Transverse colon (tissue), 4 donors: ENCODE data around the gene TRPM3. TPM values are rescaled to one million over a fixed set of nuclear protein-coding genes. Genes with fewer than 3 reads are reported as not detected.

Experiments used
- DNase-seq: peaks from one replicate; pipeline ENCODE4 v3.0.0-alpha.2; 2019
- H3K27ac ChIP-seq, 4 donors: fragments of 200-600 bp; sonication (generic); 2 replicates each; pipeline ENCODE4 v1.5.1; 2016 to 2018; ENCODE audit warnings: inconsistent platforms in 4 of 4
- H3K27me3 ChIP-seq: fragments of 200-600 bp; sonication (generic); 2 replicates; pipeline ENCODE4 v1.5.1; 2017; ENCODE audit warnings: inconsistent platforms
- H3K36me3 ChIP-seq, 4 donors: fragments of 200-600 bp; sonication (generic); 2 replicates each; pipeline ENCODE4 v1.5.1; 2017 to 2019; ENCODE audit warnings: inconsistent platforms in 4 of 4
- H3K4me1 ChIP-seq, 4 donors: fragments of 200-600 bp; sonication (generic); 2 replicates each; pipeline ENCODE4 v1.5.1; 2017 to 2020; ENCODE audit warnings: inconsistent platforms in 4 of 4
- H3K4me3 ChIP-seq, 4 donors: fragments of 200-600 bp; sonication (generic); 1 replicate in 1 of 4; 2 replicates in 3 of 4; pipeline versions ENCODE4 v1.5.1 to v1.6.1; 2017 to 2019; ENCODE audit warnings: inconsistent platforms in 4 of 4
- H3K9me3 ChIP-seq, 2 donors: fragments of 200-600 bp; sonication (generic); 2 replicates each; pipeline ENCODE4 v1.5.1; 2017 to 2019; ENCODE audit warnings: inconsistent platforms in 2 of 2
- EP300 ChIP-seq: sonication (generic); formaldehyde crosslinking; IDR thresholded peaks from one replicate; pipeline ENCODE4 v1.6.1; 2017; ENCODE audit warnings: antibody characterized with exemption, low read depth
- POLR2A ChIP-seq: fragments of 450-650 bp; IDR thresholded peaks from one replicate; pipeline ENCODE4 v1.6.1; 2016; ENCODE audit warnings: antibody characterized with exemption, mild to moderate bottlenecking, moderate library complexity
- POLR2AphosphoS5 ChIP-seq, 3 donors: sonication (generic); formaldehyde crosslinking; IDR thresholded peaks; one replicate each; pipeline ENCODE4 v1.6.1; 2016; ENCODE audit warnings: antibody characterized with exemption in 3 of 3
- WGBS, 2 donors: methylation state at CpG; one replicate each; pipeline ENCODE4 v1.1.5; 2018; ENCODE audit warnings: low coverage in 1 of 2; 5-methylcytosine and 5-hydroxymethylcytosine counted together
- in situ Hi-C, 4 donors: fragments of 200-750 bp; cut with MboI; loops; one replicate each; pipeline versions ENCODE4 v1.15.0 to v1.15.1; 2017; ENCODE audit warnings: low sequenced_read_pairs in 3 of 4, low pct_ligation_motif_present in 1 of 4, low pct_unique_long_range_greater_than_20kb in 1 of 4
- intact Hi-C: fragments of 100-400 bp; cut with DNase I; formaldehyde crosslinking; loops from one replicate; pipeline ENCODE4 v1.15.1; 2023; ENCODE audit warnings: low total_unique reads
- total RNA-seq, 4 donors: library from RNA; depleted of rRNA; stranded (reverse); fragments of >200 nt; gene quantifications; one replicate each; pipeline ENCODE4 v1.1.0, GENCODE V29; 2016
- TF ChIP-seq, protein P1 (sequence below), 5 experiments: fragments of 200-600 bp in 3 of 5; fragments of 450-650 bp in 2 of 5; sonication (generic) in 3 of 5; IDR thresholded peaks; 1 replicate in 2 of 5; 2 replicates in 3 of 5; pipeline ENCODE4 v1.5.1; 2016 to 2017; ENCODE audit warnings: antibody characterized with exemption in 5 of 5, inconsistent platforms in 3 of 5, mild to moderate bottlenecking in 2 of 5, moderate library complexity in 1 of 5

The TRPM3 gene
- total RNA-seq, 4 donors from 2014 or later, result 0.16 to 1.2 (median 0.32) TPM

DNA sequence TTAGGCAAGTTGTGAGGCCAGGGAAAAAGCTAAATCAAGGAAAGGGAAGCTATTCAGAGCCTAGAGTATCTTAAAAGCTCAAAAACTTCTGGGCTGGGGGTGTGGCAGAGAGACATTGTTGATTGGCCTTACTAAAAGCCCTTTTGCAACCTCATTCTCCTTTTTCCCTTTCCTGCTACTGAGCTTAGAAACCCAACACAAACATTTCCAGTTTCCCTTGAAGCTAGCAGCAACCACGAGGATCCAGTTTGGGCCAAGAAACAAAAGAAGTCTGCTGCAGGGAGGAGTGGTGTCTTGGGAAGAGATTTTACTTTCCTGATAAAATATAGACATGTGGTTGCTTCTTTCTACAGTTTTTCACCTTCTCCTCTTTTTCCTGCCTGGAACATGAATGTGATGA is 571.5 kb downstream of the TRPM3 start:
- 50 to 54% methylated on average over 1 of the region's 1 CpG for WGBS, 2 donors
- Histone ChIP-seq H3K36me3 (no peaks in the 10 kb centered on the region), H3K27ac (no peak overlapping the region), H3K4me3 (no peak overlapping the region), H3K9me3 (no peaks in the 10 kb centered on the region), H3K27me3 (no peaks in the 10 kb centered on the region), H3K4me1 (peaks cover 0 to 14% (median 7%) of the 10 kb centered on the region in 4 donors)
- intact Hi-C loops (no loop called here), in situ Hi-C loops (no loop called here)
- no peak for DNase-seq
- no peak for TF ChIP-seq POLR2AphosphoS5 (IDR thresholded peaks at IDR 0.05)
- TF ChIP-seq POLR2A, result no peak
- no peak for TF ChIP-seq EP300
- TF ChIP-seq, protein P1, sequence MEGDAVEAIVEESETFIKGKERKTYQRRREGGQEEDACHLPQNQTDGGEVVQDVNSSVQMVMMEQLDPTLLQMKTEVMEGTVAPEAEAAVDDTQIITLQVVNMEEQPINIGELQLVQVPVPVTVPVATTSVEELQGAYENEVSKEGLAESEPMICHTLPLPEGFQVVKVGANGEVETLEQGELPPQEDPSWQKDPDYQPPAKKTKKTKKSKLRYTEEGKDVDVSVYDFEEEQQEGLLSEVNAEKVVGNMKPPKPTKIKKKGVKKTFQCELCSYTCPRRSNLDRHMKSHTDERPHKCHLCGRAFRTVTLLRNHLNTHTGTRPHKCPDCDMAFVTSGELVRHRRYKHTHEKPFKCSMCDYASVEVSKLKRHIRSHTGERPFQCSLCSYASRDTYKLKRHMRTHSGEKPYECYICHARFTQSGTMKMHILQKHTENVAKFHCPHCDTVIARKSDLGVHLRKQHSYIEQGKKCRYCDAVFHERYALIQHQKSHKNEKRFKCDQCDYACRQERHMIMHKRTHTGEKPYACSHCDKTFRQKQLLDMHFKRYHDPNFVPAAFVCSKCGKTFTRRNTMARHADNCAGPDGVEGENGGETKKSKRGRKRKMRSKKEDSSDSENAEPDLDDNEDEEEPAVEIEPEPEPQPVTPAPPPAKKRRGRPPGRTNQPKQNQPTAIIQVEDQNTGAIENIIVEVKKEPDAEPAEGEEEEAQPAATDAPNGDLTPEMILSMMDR (IDR thresholded peaks at IDR 0.05), result no peak

DNA sequence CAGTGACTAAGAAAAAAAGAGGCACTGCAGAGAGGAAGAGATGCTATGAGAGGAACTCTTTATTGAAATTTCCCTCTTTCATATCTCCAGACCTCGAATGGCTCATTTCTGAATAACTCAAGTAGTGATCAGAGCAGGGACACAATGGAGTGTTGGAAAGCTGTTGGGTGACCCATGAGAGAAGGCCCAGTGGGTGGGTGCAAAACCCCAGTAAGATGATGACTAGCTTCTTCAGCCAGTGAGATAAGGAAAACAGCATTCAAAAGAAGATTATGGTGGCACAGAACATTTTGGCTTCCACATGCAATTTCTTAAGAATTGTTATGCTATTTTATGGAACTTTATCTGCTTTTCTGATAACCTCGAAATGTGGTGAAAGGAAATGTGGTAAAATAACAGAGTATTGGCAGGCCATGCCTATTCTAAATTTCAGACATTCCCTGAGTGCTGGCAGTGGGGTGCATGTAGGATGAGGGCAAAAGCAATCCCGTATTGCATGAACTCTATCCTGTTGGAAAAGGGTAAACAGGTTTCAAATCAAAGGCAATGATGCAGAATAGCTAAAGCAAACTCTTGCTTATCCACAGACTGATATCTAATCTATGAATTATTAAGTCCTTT is 579.0 kb downstream of the TRPM3 start:
- Histone ChIP-seq H3K27me3 (no peaks in the 10 kb centered on the region), H3K4me1 (peaks cover 0 to 7% (median 0%) of the 10 kb centered on the region in 4 donors), H3K36me3 (no peaks in the 10 kb centered on the region), H3K27ac (no peak overlapping the region), H3K4me3 (no peak overlapping the region), H3K9me3 (no peaks in the 10 kb centered on the region)
- WGBS, 2 donors, result 86 to 94% methylated on average over 2 to 3 of the region's 3 CpGs
- DNase-seq, result no peak
- in situ Hi-C loops (no loop called here), intact Hi-C loops (no loop called here)
- TF ChIP-seq, protein P1 (IDR thresholded peaks at IDR 0.05), result no peak
- no peak for TF ChIP-seq EP300
- no peak for TF ChIP-seq POLR2AphosphoS5 (IDR thresholded peaks at IDR 0.05)

DNA sequence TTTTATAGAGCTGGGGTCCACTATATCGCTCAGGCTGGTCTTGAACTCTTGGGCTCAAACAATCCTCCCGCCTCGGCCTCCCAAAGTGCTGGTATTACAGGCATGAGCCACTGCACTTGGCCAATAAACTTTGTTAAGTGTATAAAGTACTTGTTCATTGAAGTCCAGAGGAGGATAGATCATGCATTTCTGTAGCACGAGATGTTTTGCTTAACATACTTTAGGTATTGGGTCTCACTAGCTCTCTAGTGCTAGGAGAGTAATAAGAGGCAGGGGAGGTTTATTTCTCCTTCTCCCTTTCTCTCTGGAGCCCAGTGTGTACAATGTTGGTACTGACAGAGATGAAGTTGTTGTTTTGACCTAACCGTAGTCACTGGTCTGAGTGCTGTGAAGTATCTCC is 581.4 kb downstream of the TRPM3 start:
- no peaks in the 10 kb centered on the region for H3K9me3 ChIP-seq
- WGBS, 2 donors, result 84 to 100% methylated on average over 4 to 5 of the region's 5 CpGs
- DNase-seq, result no peak
- H3K27ac ChIP-seq, result no peak overlapping the region
- TF ChIP-seq EP300 (no peak), POLR2A (no peak), POLR2AphosphoS5 (IDR thresholded peaks at IDR 0.05) (no peak)
- TF ChIP-seq, protein P1 (IDR thresholded peaks at IDR 0.05), result no peak
- H3K27me3 ChIP-seq, result no peaks in the 10 kb centered on the region
- in situ Hi-C loops, result no loop called here
- intact Hi-C loops, result no loop called here
- H3K4me1 ChIP-seq, result peaks cover 0 to 7% (median 0%) of the 10 kb centered on the region in 4 donors
- no peak overlapping the region for H3K4me3 ChIP-seq
- no peaks in the 10 kb centered on the region for H3K36me3 ChIP-seq

DNA sequence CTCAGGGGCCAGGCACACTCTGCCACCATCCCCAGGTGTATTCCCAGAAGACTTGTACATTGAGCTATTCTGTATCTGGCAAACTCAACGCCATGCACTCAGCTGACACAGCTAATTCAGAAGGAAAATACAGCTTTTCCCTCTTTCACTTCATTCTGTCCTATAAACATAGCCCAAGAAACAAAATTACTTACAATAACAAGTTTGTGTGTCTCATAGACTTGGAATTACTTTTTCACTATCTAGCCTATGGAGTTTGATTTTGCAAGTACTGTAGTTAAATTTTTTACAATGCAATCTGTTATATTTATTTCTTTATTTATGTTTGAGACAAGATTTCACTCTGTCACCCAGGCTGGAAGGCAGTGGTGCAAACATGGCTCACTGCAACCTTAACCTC is 581.9 kb downstream of the TRPM3 start:
- WGBS, 2 donors, result 52 to 75% methylated on average over 1 of the region's 1 CpG
- intact Hi-C loops (no loop called here), in situ Hi-C loops (no loop called here)
- Histone ChIP-seq H3K27me3 (no peaks in the 10 kb centered on the region), H3K9me3 (no peaks in the 10 kb centered on the region), H3K27ac (no peak overlapping the region), H3K4me3 (no peak overlapping the region), H3K36me3 (no peaks in the 10 kb centered on the region), H3K4me1 (peaks cover 0 to 7% (median 0%) of the 10 kb centered on the region in 4 donors)
- TF ChIP-seq POLR2AphosphoS5 (IDR thresholded peaks at IDR 0.05) (no peak), POLR2A (no peak)
- no peak for DNase-seq

DNA sequence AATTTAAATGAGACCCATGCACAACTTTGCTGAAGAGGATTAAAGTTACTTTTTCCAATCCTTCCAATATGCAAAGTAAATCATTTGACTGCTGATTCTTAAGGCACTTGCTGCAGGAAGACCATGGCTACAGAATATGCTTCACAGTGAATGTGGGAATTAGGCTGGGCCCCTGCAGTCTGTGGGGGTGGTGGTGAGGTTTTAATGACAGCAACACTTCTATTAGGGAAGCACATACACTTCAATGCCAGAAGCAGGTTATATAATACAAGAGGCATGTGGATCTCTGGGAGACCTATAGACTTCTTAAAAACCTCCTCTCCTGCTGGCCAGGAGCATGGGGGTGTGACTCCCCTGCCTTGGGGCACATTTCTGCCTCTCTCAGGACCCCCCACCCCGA is 582.4 kb downstream of the TRPM3 start:
- H3K27ac ChIP-seq, result no peak overlapping the region
- in situ Hi-C loops, result no loop called here
- H3K4me3 ChIP-seq, result no peak overlapping the region
- no peak for DNase-seq
- intact Hi-C loops, result no loop called here
- peaks cover 0 to 7% (median 0%) of the 10 kb centered on the region in 4 donors for H3K4me1 ChIP-seq
- no peaks in the 10 kb centered on the region for H3K27me3 ChIP-seq
- 71% methylated on average over 1 of the region's 1 CpG; no CpG with 5 or more reads in 1 of the 2 donors for WGBS, 2 donors
- no peaks in the 10 kb centered on the region for H3K9me3 ChIP-seq
- TF ChIP-seq EP300, result no peak
- no peak for TF ChIP-seq POLR2AphosphoS5 (IDR thresholded peaks at IDR 0.05)
- TF ChIP-seq, protein P1 (IDR thresholded peaks at IDR 0.05), result no peak
- no peak for TF ChIP-seq POLR2A
- H3K36me3 ChIP-seq, result no peaks in the 10 kb centered on the region
